ENCODE measurements around the gene SLC9A7.

Gene SLC9A7

DNA sequence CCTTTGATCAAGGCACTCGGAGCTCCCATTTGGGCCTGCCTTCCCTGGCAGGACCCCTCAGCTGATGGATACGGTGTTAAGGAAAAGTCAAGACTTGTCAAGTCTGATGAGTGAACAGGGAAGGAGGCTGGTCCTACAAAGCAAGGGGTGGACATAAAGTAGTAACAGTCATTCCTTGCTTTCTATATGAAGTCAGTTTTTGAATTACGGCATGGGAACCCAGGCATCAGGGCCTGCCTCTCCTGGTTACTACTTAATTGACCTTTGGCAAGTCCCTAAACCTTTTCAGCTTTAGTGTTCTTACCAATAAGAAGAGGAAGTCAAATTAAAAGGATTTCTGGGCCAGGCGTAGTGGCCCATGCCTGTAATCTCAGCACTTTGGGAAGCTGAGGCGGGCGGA is 178.3 kb downstream of the SLC9A7 start:
- Histone ChIP-seq H3K4me3 (ENCODE audit: low read length, poor library complexity, severe bottlenecking) (no peak overlapping the region), H3K4me1 (ENCODE audit: insufficient read depth, low read length, poor library complexity, severe bottlenecking) (peaks cover 7% of the 10 kb centered on the region), H3F3A (ENCODE audit: low read depth) (no peaks in the 10 kb centered on the region), H4K20me1 (ENCODE audit: insufficient read depth, low read length, poor library complexity, severe bottlenecking) (no peaks in the 10 kb centered on the region), H3K9ac (ENCODE audit: low read depth, low read length, poor library complexity, severe bottlenecking) (no peak overlapping the region), H3K27me3 (ENCODE audit: insufficient read depth, low read length, poor library complexity, severe bottlenecking) (no peaks in the 10 kb centered on the region), H3K9me2 (replicated peaks; ENCODE audit: low read depth, low read length) (no peaks in the 10 kb centered on the region), H3K36me3 (ENCODE audit: insufficient read depth, low read length) (no peaks in the 10 kb centered on the region), H3K9me3 (ENCODE audit: insufficient read depth, low read depth, low read length) (no peaks in the 10 kb centered on the region), H3K79me2 (ENCODE audit: insufficient read depth, low read length) (no peaks in the 10 kb centered on the region; the same call in 1 of the 2 replicates), H2AFZ (ENCODE audit: low read length) (no peak overlapping the region), H3K4me2 (ENCODE audit: low read depth, low read length, poor library complexity, severe bottlenecking) (no peak overlapping the region)
- TF ChIP-seq, protein P1, sequence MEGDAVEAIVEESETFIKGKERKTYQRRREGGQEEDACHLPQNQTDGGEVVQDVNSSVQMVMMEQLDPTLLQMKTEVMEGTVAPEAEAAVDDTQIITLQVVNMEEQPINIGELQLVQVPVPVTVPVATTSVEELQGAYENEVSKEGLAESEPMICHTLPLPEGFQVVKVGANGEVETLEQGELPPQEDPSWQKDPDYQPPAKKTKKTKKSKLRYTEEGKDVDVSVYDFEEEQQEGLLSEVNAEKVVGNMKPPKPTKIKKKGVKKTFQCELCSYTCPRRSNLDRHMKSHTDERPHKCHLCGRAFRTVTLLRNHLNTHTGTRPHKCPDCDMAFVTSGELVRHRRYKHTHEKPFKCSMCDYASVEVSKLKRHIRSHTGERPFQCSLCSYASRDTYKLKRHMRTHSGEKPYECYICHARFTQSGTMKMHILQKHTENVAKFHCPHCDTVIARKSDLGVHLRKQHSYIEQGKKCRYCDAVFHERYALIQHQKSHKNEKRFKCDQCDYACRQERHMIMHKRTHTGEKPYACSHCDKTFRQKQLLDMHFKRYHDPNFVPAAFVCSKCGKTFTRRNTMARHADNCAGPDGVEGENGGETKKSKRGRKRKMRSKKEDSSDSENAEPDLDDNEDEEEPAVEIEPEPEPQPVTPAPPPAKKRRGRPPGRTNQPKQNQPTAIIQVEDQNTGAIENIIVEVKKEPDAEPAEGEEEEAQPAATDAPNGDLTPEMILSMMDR (conservative IDR thresholded peaks at IDR 0.05; ENCODE audit: low read length): no peak
- no peak for TF ChIP-seq EZH2phosphoT487 (IDR thresholded peaks at IDR 0.05; ENCODE audit: borderline replicate concordance)

DNA sequence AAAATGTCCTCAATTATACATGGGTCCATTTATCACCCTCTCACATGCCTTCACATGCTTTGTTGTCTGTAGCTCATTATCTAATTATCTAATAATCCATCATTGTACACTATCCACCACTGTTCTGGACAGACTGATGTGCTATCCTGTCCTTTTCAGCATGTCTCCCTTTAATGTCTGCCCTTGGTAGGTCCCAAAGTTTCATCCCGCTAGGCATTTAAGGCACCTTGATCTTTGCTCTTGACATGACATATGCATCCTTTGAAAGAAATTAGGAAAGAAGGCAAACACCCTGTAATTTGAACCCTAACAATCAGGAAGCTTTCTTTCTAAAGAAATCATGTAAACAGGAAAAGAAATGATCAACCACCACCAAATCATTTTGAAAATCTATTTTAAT is 179.7 kb downstream of the SLC9A7 start:
- H3F3A ChIP-seq (ENCODE audit: low read depth): no peaks in the 10 kb centered on the region
- no peaks in the 10 kb centered on the region for H3K9me3 ChIP-seq (ENCODE audit: insufficient read depth, low read depth, low read length)
- no peak overlapping the region for H3K9ac ChIP-seq (ENCODE audit: low read depth, low read length, poor library complexity, severe bottlenecking)
- TF ChIP-seq EZH2phosphoT487 (IDR thresholded peaks at IDR 0.05; ENCODE audit: borderline replicate concordance): no peak
- TF ChIP-seq, protein P1 (conservative IDR thresholded peaks at IDR 0.05; ENCODE audit: low read length): no peak
- H3K4me2 ChIP-seq (ENCODE audit: low read depth, low read length, poor library complexity, severe bottlenecking): no peak overlapping the region
- H4K20me1 ChIP-seq (ENCODE audit: insufficient read depth, low read length, poor library complexity, severe bottlenecking): no peaks in the 10 kb centered on the region
- no peaks in the 10 kb centered on the region for H3K27me3 ChIP-seq (ENCODE audit: insufficient read depth, low read length, poor library complexity, severe bottlenecking)
- H3K36me3 ChIP-seq (ENCODE audit: insufficient read depth, low read length): no peaks in the 10 kb centered on the region
- H3K9me2 ChIP-seq (replicated peaks; ENCODE audit: low read depth, low read length): no peaks in the 10 kb centered on the region
- no peak overlapping the region for H2AFZ ChIP-seq (ENCODE audit: low read length)
- no peak overlapping the region for H3K4me3 ChIP-seq (ENCODE audit: low read length, poor library complexity, severe bottlenecking)
- peaks cover 3% of the 10 kb centered on the region for H3K79me2 ChIP-seq (ENCODE audit: insufficient read depth, low read length)
- H3K4me1 ChIP-seq (ENCODE audit: insufficient read depth, low read length, poor library complexity, severe bottlenecking): peaks cover 12% of the 10 kb centered on the region

DNA sequence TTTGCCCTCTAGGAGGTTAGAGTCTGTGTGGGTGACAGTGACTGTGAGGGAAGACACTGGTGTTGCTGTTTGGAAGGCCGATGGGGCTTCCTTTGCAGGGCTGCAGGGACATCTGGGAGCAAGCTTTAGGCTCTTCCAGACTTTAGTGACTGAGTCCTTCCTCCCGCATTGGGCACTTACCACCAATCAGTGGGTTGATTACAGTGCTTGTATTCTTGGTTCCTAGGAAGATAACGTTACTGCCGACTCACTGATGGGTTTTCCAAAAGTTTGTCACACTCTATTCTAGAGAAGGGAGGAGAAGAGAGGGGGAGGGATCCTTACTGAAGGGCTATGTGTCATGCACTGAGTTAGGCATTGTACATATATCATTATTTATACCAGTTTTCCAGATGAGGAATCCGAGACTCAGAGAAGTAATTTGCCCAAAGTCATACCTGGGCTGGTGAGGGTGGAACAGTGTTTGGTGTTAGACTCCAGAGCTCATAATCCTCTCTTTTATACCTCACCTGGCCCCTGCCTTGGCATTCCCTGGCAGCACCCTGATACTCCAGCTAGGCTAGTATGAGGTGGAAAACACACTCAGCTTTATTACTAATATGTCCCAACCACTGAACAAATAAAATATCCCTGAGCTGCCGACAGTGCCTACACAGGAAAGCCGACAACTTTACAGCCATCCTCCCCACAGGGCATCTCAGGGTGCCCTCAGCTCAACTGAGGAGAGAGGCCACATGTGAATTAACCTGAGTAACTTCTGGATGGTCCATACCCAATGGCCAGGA is 181.5 kb downstream of the SLC9A7 start:
- Histone ChIP-seq H3K9ac (ENCODE audit: low read depth, low read length, poor library complexity, severe bottlenecking) (peak overlapping the region; percentile 48), H3K27me3 (ENCODE audit: insufficient read depth, low read length, poor library complexity, severe bottlenecking) (no peaks in the 10 kb centered on the region), H3K4me1 (ENCODE audit: insufficient read depth, low read length, poor library complexity, severe bottlenecking) (peaks cover 19% of the 10 kb centered on the region), H3K79me2 (ENCODE audit: insufficient read depth, low read length) (peaks cover 3% of the 10 kb centered on the region), H3K9me2 (replicated peaks; ENCODE audit: low read depth, low read length) (no peaks in the 10 kb centered on the region), H3K9me3 (ENCODE audit: insufficient read depth, low read depth, low read length) (no peaks in the 10 kb centered on the region), H3K36me3 (ENCODE audit: insufficient read depth, low read length) (no peaks in the 10 kb centered on the region), H3K4me2 (ENCODE audit: low read depth, low read length, poor library complexity, severe bottlenecking) (peak overlapping the region; percentile 80), H2AFZ (ENCODE audit: low read length) (no peak overlapping the region), H3K4me3 (ENCODE audit: low read length, poor library complexity, severe bottlenecking) (peak overlapping the region; percentile 71), H3F3A (ENCODE audit: low read depth) (no peaks in the 10 kb centered on the region), H4K20me1 (ENCODE audit: insufficient read depth, low read length, poor library complexity, severe bottlenecking) (no peaks in the 10 kb centered on the region)
- no peak for TF ChIP-seq EZH2phosphoT487 (IDR thresholded peaks at IDR 0.05; ENCODE audit: borderline replicate concordance)
- TF ChIP-seq, protein P1 (conservative IDR thresholded peaks at IDR 0.05; ENCODE audit: low read length): no peak

All from Loucy (cell line).